HG03039 (cell line): ENCODE measurements around the gene PYDC1.
A peak's percentile ranks its signal among the peaks of the same experiment; 100 is the strongest.
"Not testable (repeated sequence)": the region's sequence is repeated elsewhere in the genome, so short reads cannot be mapped to it uniquely, and the experiment has no call there.

Source experiments
- ATAC-seq: cut with Tn5 transposase; IDR thresholded peaks from one replicate; pipeline ENCODE4 v1.9.1; 2021; ENCODE audit warnings: mild to moderate bottlenecking, moderate library complexity; ENCODE audit not compliant: unreplicated experiment

PYDC1 gene

DNA sequence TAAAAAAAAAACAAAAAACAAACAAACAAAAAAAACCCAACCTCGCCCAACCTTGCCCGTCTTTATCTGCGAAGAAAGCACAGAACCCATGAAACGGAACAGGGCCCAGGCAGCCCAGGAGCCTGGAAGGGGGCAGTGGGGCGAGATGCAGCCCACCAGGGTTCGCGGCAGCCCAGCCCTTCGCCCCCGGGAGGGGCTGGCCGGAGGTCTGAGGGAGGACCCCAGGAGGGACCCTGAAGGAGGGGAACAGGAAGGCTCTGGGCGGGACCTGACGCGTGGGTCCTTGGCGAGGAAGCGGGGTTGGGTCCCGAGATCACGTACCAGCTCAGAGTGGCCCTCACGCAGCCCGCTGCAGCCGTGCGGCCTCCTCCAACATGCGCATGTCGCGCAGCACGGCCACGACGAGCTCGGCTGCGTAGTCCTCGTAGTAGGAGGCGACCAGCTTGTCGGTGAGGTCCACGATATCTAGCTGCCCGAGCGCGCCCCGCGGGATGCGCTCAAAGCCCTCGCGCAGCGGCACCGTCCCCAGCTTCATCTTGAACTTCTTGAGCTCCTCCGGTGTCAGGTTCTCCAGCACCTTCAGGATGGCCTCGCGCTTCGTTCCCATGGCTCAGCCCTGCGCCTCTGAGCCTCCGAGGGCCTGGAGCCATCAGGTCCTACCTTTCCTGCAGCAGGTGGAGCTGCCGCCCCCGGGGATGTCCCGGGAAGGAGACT is at the start of gene PYDC1:
TSS of gene PYDC1 (minus strand) at position 714 of the 714 bp plus-strand sequence. CDS start at position 607, 107 bp downstream.
- ATAC-seq = no peak

DNA sequence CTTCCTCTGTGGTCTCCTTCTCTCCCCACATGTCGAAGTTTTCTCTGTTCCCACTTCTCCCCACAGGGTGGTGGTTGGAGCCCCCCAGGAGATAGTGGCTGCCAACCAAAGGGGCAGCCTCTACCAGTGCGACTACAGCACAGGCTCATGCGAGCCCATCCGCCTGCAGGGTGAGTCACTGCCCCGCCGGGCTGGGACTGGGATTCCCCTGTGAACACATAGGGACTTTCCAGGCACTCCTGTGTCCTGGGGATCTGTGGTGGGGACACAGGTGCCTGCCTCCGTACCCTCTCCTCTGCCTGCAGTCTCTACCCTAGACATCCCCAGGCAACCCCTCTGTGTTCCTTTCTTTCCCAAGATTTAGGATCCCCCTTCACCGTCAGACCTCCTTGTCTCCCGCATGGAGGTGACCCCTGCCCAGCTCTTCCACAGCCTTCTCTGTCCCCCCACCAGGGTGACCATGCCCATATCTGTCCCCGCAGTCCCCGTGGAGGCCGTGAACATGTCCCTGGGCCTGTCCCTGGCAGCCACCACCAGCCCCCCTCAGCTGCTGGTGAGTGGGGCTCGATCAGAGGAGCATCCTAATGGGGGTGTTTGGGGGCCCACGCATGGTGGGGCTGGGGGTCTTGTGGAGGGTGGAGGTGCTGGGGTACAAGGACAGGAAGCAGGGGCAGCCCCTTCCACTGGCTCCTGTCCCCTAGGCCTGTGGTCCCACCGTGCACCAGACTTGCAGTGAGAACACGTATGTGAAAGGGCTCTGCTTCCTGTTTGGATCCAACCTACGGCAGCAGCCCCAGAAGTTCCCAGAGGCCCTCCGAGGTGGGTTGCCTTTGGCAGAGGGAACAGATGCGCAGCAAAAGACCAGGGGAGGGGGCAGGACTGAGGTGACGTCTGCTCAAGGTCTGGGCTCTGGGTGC is 48.7 kb upstream of the PYDC1 start:
- ATAC-seq = peak; percentile 91

DNA sequence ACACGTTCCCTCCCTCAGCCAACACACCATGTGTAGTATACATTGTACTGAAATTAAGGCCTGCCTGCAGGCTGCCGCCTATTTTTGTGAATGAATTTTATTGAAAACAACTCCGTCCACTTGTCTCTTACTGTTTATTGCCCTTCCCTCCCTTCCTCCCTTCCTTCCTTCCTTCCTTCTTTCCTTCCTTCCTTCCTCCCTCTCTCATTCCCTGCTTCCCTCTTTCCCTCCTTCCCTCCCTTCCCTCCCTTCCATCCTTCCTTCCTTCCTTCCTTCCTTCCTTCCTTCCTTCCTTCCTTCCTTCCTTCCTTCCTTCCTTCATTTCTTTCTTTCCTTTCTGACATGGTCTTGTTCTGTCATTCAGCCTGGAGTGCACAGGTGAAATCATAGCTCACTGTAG is 45.1 kb upstream of the PYDC1 start:
- no peak for ATAC-seq

DNA sequence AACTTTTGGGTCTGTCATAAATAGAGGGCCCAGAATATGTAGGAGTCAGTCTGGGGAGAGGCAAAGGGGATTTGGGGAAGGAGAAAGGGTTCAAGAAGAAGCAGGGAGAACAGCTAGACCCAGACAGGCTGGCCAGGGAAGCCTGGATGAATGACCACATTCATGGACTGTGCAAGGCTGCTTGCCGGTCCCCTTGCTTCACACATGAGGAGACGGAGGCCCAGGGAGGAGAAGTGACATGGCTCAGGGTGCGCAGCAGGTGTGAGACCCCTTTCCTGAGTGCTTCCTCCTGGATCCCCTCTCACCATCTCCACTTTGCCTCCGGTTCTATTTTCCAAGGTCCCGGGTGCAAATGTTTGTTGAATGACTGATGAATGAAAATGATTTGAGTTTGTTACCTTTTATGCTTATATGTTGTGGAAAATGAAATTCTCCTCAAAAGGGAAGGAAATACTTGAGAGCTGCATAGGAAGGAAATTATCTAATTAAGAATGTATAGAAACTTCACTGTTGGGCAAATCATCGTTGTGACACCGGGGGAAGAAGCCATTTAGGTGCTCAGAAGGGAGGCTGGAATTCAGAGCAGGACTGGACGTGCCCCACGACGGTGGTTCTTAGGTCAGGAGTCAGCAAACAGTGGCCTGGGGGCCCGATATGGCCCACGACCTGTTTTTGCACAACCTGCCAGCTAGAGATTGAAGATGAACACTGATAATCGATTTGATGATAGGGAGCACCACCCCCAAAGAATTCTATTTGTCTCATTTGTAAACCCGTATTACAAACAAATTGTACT is 43.4 kb upstream of the PYDC1 start:
- no peak for ATAC-seq

DNA sequence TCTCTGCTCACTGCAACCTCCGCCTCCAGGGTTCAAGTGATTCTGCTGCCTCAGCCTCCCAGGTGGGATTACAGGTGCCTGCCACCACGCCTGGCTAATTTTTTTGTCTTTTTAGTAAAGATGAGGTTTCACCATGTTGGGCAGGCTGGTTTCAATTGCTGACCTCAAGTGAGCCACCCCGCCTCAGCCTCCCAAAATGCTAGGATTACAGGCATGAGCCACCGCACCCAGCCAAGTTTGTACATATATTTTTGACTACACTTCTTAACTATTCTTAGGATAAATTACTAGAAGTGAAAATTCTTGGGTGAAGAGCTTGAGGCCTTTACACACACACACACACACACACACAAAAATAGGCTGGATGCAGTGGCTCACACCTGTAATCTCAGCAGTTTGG is 41.4 kb upstream of the PYDC1 start:
- ATAC-seq = no peak

DNA sequence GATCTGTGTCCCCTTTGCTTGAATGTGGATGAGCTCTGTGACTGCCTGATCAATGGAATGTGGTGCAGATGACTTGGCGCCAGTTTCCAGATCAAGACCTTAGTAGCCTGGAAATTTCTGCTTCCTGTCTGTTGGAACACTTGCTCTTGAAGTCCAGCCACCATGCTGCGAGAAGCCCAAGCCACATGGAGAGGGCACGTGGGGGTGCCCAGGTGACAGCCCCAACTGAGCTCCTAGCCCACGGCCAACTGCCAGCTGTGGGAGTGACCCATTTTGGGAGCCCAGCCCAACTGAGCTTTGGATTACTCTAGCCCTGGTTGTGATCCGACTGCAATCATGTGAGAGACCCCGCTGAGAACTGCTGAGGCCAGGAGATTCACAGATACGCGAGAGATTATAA is 39.5 kb upstream of the PYDC1 start:
- ATAC-seq = no peak

DNA sequence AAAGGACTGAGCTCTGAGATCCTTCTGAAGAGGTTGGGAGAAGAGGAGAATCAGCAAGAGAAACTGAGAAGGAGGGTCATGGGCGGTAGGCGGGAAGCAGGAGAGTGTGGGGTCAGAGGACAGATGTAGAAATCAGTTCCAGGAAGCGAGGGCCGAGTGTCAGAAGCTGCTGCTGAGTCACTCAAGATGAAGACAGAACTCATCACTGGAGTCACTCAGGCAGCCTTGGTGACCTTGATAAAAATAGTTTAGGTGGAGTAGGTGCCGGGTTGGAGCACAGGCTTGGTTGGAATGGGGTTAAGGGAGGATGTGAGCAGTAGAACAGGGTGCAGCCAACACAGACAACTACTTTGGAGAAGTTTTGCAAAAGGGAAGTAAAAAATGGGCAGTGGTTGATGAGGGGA is 36.7 kb upstream of the PYDC1 start:
- ATAC-seq = no peak

DNA sequence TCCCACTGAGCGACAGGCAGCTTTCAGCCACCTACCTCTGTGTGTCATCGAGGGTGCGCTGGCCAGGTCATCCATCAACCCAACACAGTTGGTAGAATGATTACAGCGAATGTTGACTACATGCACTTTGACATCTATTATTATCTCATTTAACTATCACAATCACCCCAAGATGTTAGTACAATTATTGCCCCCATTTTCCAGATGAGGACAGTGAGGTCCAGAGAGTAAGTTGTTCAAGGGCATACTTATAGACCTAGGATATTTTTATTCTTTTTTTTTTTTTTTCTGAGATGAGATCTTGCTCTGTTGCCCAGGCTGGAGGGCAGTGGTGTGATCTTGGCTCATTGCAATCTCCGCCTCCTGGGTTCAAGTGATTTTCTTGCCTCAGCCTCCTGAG is 34.5 kb upstream of the PYDC1 start:
- no peak for ATAC-seq

DNA sequence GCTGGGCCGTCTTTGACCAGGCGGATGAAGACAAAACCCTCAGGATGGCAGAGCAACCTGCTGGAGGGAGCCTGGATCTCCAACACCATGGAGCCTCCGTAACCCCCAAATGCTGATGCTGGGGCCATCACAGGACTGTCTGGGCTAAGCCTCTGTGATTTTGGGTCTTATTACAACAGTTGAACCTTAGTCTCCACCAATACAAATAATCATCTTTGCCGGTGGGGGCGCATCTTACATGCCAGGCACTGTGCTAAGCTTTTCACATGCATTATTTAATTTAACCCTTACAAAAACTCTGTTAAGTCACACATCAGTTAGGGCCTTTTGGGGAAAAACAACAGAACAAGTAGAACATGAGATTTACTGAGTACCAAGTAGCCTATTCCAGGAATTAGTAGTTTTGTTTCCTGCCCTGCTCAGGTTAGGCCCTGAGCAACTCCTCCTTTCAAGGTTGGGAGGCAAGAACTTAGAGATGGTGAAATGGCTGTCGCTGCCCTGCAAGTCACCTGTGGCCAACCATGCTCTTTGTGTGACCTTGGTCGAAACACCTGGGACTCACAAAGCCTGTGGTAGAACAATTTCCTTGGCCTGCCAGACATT is 33.9 kb upstream of the PYDC1 start:
- no peak for ATAC-seq

DNA sequence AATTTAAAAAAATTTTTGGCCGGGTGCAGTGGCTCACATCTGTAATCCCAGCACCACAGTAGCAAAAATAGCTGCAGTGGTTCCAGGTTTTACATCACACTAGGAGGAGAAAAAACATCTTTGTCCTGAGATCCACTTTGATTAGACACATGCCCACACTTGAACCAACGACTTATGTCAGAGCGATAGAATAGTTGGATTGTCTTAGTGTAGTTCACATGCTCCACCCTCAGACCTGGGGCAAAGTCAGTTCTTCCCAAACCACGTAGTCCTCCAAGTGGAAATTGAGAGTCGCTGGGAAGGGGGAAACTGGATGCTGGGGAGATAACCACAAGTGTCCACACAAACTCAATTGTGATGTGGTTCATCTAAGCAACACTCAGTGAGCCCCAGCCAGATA is 31.4 kb upstream of the PYDC1 start:
- no peak for ATAC-seq

DNA sequence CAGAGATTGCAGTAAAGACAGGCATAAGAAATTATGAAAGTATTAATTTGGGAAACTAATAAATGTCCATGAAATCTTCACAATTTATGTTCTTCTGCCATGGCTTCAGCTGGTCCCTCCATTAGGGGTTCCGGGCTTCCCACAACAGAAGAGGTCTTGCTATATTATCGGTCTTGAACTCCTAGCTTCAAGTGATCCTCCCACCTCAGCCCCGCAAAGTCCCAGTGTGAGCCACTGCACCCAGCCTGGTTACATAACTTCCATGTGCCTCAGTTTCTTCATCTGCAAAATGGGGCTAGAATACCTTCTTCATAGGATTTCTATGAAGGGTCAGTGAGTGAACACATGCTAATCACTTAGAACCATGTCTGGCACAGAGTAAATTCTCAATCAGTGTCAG is 29.4 kb upstream of the PYDC1 start:
- ATAC-seq = no peak

DNA sequence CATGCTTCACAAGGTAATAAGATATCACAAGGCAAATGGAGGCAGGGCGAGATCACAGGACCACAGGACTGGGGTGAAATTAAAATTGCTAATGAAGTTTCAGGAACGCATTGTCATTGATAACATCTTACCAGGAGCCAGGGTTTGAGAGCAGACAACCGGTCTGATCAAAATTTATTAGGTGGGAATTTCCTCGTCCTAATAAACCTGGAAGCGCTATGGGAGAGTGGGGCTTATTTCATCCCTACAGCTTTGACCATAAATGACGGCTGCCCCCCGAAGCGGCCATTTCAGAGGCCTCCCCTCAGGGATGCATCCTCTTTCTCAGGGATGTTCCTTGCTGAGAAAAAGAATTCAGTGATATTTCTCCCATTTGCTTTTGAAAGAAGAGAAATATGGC is 28.7 kb upstream of the PYDC1 start:
- not testable (repeated sequence) for ATAC-seq

DNA sequence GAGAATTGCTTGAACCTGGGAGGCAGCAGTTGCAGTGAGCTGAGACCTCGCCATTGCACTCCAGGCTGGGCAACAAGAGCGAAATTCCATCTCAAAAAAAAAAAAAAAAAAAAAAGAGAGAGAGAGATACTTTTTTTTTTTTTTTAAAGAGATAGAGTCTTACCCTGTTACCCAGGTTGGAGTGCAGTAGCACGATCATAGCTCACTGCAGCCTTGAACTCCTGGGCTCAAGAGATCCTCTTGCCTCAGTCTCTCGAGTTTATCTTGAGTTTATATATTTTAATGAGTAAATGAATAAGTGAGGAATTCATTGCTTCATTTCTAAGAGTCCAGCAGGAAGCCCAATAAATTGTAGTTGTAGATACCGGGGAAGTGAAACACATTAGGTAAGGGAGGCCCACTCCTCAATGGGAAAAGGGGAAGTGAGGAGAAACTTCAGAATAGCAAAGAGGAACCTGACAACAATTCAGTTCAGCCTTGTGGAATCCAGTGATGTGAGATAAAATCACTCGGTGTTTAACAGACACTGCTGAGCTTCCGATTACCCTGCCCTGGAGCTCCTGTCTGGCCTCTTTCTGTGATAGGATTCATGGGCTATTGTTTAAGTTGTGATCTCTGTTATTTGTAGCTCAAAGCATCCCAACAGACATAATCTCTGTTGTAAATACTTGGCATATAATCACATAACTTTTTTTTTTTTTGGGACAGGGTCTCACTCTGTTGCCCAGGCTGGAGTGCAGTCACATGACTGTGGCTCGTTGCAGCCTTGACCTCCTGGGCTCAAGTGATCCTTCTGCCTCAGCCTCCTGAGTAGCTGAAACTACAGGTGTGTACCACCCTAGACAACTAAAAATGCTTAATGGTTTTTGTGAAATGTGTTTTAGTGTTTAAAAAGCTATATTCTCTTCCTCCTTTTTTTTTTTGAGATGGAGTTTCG is 27.1 kb upstream of the PYDC1 start:
- ATAC-seq = no peak

DNA sequence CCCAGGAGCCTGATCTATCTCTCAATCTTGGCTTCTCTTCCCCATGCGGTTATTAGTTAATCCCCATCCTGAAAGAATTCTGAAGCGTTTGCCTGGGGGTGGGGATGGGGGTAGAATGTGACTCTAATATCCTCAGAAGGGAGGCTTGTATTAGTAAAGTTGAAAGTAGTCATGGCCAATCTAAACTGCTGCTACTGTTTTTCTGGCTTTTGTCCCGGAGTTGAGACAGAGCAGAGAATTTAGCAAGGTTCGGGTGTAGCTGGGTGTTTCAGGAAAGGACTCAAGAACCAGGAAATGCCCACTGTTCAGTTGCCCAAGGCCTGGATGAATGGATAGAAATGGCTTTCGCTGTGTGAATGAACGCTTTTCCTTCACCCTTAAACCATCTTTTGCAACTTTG is 25.3 kb upstream of the PYDC1 start:
- no peak for ATAC-seq

DNA sequence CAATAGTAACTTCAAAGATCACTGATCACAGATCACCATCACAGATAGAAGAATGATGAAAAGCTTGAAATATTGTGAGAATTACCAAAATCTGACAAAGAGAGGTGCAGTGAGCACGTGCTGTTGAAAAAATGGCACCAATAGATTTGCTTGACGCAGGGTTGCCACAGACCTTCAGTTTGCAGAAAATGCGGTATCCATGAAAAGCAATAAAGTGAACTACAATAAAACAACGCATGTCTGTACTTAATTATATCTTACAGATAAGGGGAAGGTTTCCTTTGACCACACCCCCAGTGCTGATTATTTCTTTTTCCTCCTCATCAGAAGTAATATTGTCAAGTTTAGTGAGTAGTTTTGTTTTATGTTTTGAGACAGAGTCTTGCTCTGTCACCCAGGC is 21.1 kb upstream of the PYDC1 start:
- no peak for ATAC-seq

DNA sequence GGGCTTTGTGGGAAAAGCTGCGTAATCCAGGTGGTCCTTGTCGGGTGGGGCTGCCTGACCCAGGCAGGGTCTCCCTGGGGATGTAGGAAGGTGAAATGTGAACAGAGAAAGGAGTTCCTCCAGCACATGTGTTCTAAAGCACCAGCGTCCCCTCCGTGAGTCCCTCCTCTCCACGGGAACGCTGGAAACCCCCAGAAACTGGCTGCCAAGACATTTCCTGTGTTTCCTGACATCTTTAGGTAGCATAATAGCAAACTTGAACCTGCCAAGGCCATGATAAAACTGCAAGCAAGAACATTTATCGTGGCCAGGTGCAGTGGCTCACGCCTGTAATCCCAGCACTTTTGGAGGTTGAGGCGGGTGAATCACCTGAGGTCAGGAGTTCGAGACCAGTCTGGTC is 12.6 kb upstream of the PYDC1 start:
- no peak for ATAC-seq

DNA sequence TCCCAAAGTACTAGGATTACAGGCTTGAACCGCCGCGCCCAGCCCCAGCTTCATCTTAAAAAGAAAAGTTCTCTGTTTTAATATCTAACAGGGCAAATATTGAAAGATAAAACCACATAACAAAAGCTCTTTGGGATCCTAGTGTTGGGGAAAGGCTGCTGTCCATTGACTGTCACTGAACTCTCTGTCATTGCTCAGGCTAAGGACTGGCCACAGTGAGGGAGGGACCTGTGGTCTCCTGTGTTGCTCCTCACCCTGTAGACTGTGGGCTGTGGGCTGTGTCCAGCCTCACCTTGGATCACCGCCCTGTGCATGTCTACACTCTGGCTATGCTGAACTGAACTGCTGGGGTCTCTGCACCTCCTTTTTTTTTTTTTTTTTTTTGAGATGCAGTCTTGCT is 11.3 kb upstream of the PYDC1 start:
- no peak for ATAC-seq

DNA sequence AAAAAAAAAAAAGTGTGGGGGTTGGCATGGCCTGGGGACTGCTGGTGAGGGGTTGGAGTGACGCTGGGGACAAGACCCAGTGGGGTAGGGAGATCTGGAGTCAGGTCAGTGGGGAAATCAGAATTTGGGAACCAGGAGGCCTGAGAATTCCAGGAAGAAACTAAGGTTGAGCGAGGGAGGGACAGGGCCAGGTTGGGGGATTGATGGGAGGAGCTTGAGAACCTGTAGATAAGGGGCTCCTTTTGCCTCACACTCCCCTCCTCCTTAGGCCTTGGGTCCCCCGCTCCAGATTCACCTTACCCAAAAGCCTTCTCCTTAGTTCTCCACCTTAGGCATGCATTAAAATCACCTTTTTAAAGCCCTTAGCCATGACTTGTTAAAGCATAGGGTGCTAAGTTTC is 8.3 kb upstream of the PYDC1 start:
- no peak for ATAC-seq

DNA sequence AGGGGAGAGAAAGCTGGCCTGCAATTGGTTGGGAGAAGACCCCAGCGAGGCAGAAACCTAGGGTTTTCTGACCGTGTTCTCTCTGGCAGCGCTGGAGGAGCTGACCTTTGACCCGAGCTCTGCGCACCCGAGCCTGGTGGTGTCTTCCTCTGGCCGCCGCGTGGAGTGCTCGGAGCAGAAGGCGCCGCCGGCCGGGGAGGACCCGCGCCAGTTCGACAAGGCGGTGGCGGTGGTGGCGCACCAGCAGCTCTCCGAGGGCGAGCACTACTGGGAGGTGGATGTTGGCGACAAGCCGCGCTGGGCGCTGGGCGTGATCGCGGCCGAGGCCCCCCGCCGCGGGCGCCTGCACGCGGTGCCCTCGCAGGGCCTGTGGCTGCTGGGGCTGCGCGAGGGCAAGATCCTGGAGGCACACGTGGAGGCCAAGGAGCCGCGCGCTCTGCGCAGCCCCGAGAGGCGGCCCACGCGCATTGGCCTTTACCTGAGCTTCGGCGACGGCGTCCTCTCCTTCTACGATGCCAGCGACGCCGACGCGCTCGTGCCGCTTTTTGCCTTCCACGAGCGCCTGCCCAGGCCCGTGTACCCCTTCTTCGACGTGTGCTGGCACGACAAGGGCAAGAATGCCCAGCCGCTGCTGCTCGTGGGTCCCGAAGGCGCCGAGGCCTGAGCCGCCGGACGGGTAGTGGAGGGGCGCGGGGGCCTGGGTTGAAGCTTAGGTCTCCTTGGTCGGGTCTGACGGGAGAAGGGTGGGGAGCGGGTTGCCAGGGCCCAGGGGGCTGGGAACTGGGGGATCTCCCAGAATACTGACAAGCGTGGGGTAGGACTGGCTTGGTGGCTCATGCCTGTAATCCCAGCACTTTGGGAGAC is 7.4 kb upstream of the PYDC1 start:
- ATAC-seq = no peak
